Measurements from ENCODE around the gene FAM117B. TPM values are rescaled to one million over a fixed set of nuclear protein-coding genes. Genes with fewer than 3 reads are reported as not detected.

FAM117B gene
- total RNA-seq, 6 experiments from 2014 or later, result 0.55 to 1.2 (median 0.87) TPM

DNA sequence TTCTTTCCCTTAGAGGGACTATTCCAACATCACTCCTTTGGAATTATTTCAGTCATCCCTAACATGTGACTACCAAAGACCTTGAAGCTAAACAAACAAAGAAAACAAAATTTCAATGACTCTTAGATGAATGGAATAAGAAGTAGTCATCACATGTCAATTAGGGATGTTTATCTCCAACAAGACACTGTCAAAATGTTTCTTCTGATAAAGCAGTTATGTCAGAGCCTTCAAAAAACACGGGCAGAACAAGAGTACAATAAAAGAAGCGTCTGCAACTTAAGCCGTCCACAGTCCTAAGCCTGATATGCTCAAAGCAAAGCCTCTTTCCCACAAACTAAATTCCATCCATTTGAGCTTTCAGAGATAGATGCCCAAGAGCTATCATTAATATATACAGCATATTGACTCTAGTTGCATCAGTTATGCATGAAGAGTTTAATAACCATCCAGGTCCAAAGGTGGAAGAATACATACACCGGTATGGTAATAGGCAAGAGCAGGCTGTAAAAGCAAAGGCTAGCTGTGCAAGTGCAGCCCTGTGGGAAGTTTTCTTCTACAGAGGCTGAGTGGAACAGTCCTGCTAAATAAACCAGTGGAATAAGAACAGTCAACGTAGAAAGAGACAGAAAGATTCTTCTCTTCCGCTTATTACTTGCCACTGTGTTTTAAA lies 138.7 kb downstream of the FAM117B start:
- Mint-ChIP-seq H3K27me3 (ENCODE audit: insufficient read depth) (no peaks in the 10 kb centered on the region), H3K36me3 (ENCODE audit: low read depth) (no peaks in the 10 kb centered on the region), H3K4me1 (ENCODE audit: low read depth) (no peaks in the 10 kb centered on the region), H3K27ac (no peak overlapping the region), H3K4me3 (no peak overlapping the region), H3K9me3 (no peaks in the 10 kb centered on the region)
- DNase-seq, result no peak
- no peak for TF ChIP-seq CTCF (IDR thresholded peaks at IDR 0.05)

- no peaks in the 10 kb centered on the region for H3K4me1 Mint-ChIP-seq (ENCODE audit: low read depth)
- no peak overlapping the region for H3K27ac Mint-ChIP-seq
- DNase-seq, result no peak
- no peak for TF ChIP-seq CTCF (IDR thresholded peaks at IDR 0.05)
- no peaks in the 10 kb centered on the region for H3K36me3 Mint-ChIP-seq (ENCODE audit: low read depth)
- no peak overlapping the region for H3K4me3 Mint-ChIP-seq
- no peaks in the 10 kb centered on the region for H3K9me3 Mint-ChIP-seq
- no peaks in the 10 kb centered on the region for H3K27me3 Mint-ChIP-seq (ENCODE audit: insufficient read depth)
Measured at GRCh38 chr2:202774104-202774503, 139.3 kb downstream of the FAM117B start.

DNA sequence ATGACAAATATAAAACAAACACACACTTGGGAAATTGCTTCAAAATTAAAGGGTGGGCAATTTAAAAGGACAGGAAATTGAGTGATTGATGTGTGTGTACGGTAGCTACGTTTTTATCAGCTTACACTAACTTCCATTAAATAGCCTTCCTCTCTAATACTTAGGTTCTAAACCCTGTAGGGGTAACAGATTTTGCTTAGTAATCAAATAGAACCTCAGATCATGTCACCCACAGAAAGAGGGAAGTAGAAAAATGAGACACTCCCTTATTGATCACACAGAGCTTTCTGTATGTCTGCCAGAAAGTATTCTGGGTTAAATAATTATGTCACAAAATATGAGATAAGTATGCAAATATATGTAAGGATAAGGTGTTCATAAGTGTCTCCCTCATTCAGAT lies 143.4 kb downstream of the FAM117B start:
- Mint-ChIP-seq H3K27me3 (ENCODE audit: insufficient read depth) (no peaks in the 10 kb centered on the region), H3K9me3 (no peaks in the 10 kb centered on the region), H3K27ac (no peak overlapping the region), H3K36me3 (ENCODE audit: low read depth) (no peaks in the 10 kb centered on the region), H3K4me3 (no peak overlapping the region), H3K4me1 (ENCODE audit: low read depth) (peaks cover 14% of the 10 kb centered on the region)
- no peak for TF ChIP-seq CTCF (IDR thresholded peaks at IDR 0.05)
- no peak for DNase-seq

DNA sequence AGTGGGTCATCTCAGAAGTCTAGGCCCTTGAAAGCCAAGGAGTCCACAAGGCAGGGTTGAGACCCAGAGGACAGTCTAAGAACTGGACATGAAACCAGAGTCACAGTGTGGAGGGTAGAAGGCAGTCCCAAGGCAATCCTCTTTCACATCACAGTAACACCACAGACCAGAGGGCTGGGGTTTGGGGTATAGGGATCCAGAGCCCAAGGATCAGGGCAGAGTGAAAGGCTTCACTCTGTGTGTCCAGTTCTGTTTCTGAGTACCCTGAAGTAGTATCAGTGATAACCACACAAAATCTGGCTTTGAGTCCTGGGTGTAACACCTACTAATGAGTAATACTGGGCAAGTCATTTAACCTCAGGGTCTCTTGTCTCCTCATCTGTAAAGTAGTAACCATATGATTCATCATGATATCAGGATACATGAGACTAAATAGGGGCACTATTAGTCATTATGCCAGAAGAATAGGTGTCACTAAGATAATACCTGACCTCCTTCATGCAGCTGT lies 145.8 kb downstream of the FAM117B start:
- no peaks in the 10 kb centered on the region for H3K36me3 Mint-ChIP-seq (ENCODE audit: low read depth)
- DNase-seq, result peak; percentile 80
- no peak for TF ChIP-seq CTCF (IDR thresholded peaks at IDR 0.05)
- no peaks in the 10 kb centered on the region for H3K9me3 Mint-ChIP-seq
- peaks cover 14% of the 10 kb centered on the region for H3K4me1 Mint-ChIP-seq (ENCODE audit: low read depth)
- H3K4me3 Mint-ChIP-seq, result no peak overlapping the region
- no peak overlapping the region for H3K27ac Mint-ChIP-seq
- no peaks in the 10 kb centered on the region for H3K27me3 Mint-ChIP-seq (ENCODE audit: insufficient read depth)

- no peak for DNase-seq
- Mint-ChIP-seq H3K27me3 (ENCODE audit: insufficient read depth) (no peaks in the 10 kb centered on the region), H3K36me3 (ENCODE audit: low read depth) (no peaks in the 10 kb centered on the region), H3K4me1 (ENCODE audit: low read depth) (peaks cover 23% of the 10 kb centered on the region), H3K9me3 (no peaks in the 10 kb centered on the region), H3K27ac (no peak overlapping the region), H3K4me3 (no peak overlapping the region)
- TF ChIP-seq CTCF (IDR thresholded peaks at IDR 0.05), result no peak
Measured at GRCh38 chr2:202782940-202783558, 148.3 kb downstream of the FAM117B start.

Measured in HFFc6 (cell line).